WTC11 (cell line): ENCODE data around the gene GATD1. TPM values are rescaled to one million over a fixed set of nuclear protein-coding genes. Genes with fewer than 3 reads are reported as not detected.

Experiments
- ATAC-seq: fragments of 200-7000 bp; cut with Tn5 transposase; 2 replicates; pipeline ENCODE4 v1.10.0; 2021; ENCODE audit warnings: mild to moderate bottlenecking, moderate library complexity
- CTCF ChIA-PET: fragments of 300-600 bp; sonication (Branson Sonifier 250); formaldehyde crosslinking; loops from one replicate; lab custom pipeline; 2021; ENCODE audit warnings: antibody characterized with exemption; lab: Charles Lee
- POLR2A ChIA-PET: fragments of 350-600 bp; sonication (Branson Sonifier 250); formaldehyde crosslinking; loops from one replicate; lab custom pipeline; 2021; ENCODE audit warnings: antibody characterized with exemption; lab: Charles Lee
- DNase-seq: peaks from one replicate; pipeline ENCODE4 v3.0.0; 2021; ENCODE audit warnings: low spot score
- H3K27ac Mint-ChIP-seq: 2 replicates; pipeline ENCODE4 v1.8.0; 2021; ENCODE audit warnings: mixed read lengths
- H3K27me3 Mint-ChIP-seq: 2 replicates; pipeline ENCODE4 v1.8.0; 2021; ENCODE audit warnings: low read depth, mild to moderate bottlenecking, moderate library complexity, mixed read lengths
- H3K36me3 Mint-ChIP-seq: 2 replicates; pipeline ENCODE4 v1.8.0; 2021; ENCODE audit warnings: mixed read lengths
- H3K4me1 Mint-ChIP-seq: 2 replicates; pipeline ENCODE4 v1.8.0; 2022; ENCODE audit warnings: mixed read lengths
- H3K4me3 Mint-ChIP-seq: 2 replicates; pipeline ENCODE4 v1.8.0; 2021; ENCODE audit warnings: mild to moderate bottlenecking, moderate library complexity, mixed read lengths
- H3K9me3 Mint-ChIP-seq: 2 replicates; pipeline ENCODE4 v1.8.0; 2021; ENCODE audit warnings: mixed read lengths
- ATF1 ChIP-seq: sonication (generic); formaldehyde crosslinking; IDR thresholded peaks from 2 replicates; pipeline ENCODE4 v1.8.1; 2023; ENCODE audit warnings: mild to moderate bottlenecking, moderate library complexity, missing genetic modification reagents
- CREB1 ChIP-seq: sonication (generic); formaldehyde crosslinking; IDR thresholded peaks from 2 replicates; pipeline ENCODE4 v1.8.0; 2023; ENCODE audit warnings: mild to moderate bottlenecking, missing genetic modification reagents
- ELF4 ChIP-seq: sonication (generic); formaldehyde crosslinking; IDR thresholded peaks from 2 replicates; pipeline ENCODE4 v1.8.1; 2022; ENCODE audit warnings: low read depth, mild to moderate bottlenecking, moderate library complexity, missing genetic modification reagents
- ESRRA ChIP-seq: sonication (generic); formaldehyde crosslinking; IDR thresholded peaks from 2 replicates; pipeline ENCODE4 v1.8.1; 2022; ENCODE audit warnings: mild to moderate bottlenecking, missing genetic modification reagents, borderline replicate concordance
- FOXJ3 ChIP-seq: sonication (generic); formaldehyde crosslinking; IDR thresholded peaks from 2 replicates; pipeline ENCODE4 v1.9.0; 2021; ENCODE audit warnings: missing genetic modification reagents, mild to moderate bottlenecking, borderline replicate concordance
- FOXP1 ChIP-seq: sonication (generic); formaldehyde crosslinking; IDR thresholded peaks from 2 replicates; pipeline ENCODE4 v1.8.0; 2022; ENCODE audit warnings: missing genetic modification reagents, mild to moderate bottlenecking, moderate library complexity, borderline replicate concordance
- FOXP4 ChIP-seq: sonication (generic); formaldehyde crosslinking; IDR thresholded peaks from 2 replicates; pipeline ENCODE4 v1.8.0; 2022; ENCODE audit warnings: mild to moderate bottlenecking, missing genetic modification reagents
- GABPB1 ChIP-seq: sonication (generic); formaldehyde crosslinking; IDR thresholded peaks from 2 replicates; pipeline ENCODE4 v1.8.1; 2023; ENCODE audit warnings: mild to moderate bottlenecking, missing genetic modification reagents
- JAZF1 ChIP-seq: fragments of 250-450 bp; sonication (Bioruptor Pico); IDR thresholded peaks from 2 replicates; pipeline ENCODE4 v1.9.0; 2021; ENCODE audit warnings: moderate library complexity, mild to moderate bottlenecking, inconsistent platforms
- MAX ChIP-seq: sonication (generic); formaldehyde crosslinking; IDR thresholded peaks from 2 replicates; pipeline ENCODE4 v1.8.0; 2022; ENCODE audit warnings: mild to moderate bottlenecking, missing genetic modification reagents
- MYBL2 ChIP-seq: sonication (generic); formaldehyde crosslinking; IDR thresholded peaks from 2 replicates; pipeline ENCODE4 v1.8.1; 2023; ENCODE audit warnings: mild to moderate bottlenecking, moderate library complexity, missing genetic modification reagents
- NR2C2 ChIP-seq: sonication (generic); formaldehyde crosslinking; IDR thresholded peaks from 2 replicates; pipeline ENCODE4 v1.8.0; 2022; ENCODE audit warnings: mild to moderate bottlenecking, missing genetic modification reagents
- PRDM15 ChIP-seq: sonication (generic); formaldehyde crosslinking; IDR thresholded peaks from 2 replicates; pipeline ENCODE4 v1.8.0; 2022; ENCODE audit warnings: missing genetic modification reagents
- PRRX2 ChIP-seq: fragments of 250-450 bp; sonication (Bioruptor Pico); IDR thresholded peaks from 2 replicates; pipeline ENCODE4 v1.8.0; 2021; ENCODE audit warnings: mild to moderate bottlenecking
- TEAD4 ChIP-seq: sonication (generic); formaldehyde crosslinking; IDR thresholded peaks from 2 replicates; pipeline ENCODE4 v1.8.0; 2022; ENCODE audit warnings: mild to moderate bottlenecking, missing genetic modification reagents
- USF1 ChIP-seq: sonication (generic); formaldehyde crosslinking; IDR thresholded peaks from 2 replicates; pipeline ENCODE4 v1.8.0; 2022; ENCODE audit warnings: mild to moderate bottlenecking, missing genetic modification reagents
- ZBTB21 ChIP-seq: sonication (generic); formaldehyde crosslinking; IDR thresholded peaks from 2 replicates; pipeline ENCODE4 v1.8.1; 2023; ENCODE audit warnings: mild to moderate bottlenecking, missing genetic modification reagents, borderline replicate concordance
- ZNF219 ChIP-seq: sonication (generic); formaldehyde crosslinking; IDR thresholded peaks from 2 replicates; pipeline ENCODE4 v1.8.0; 2023; ENCODE audit warnings: missing genetic modification reagents, mild to moderate bottlenecking, borderline replicate concordance
- ZNF317 ChIP-seq: sonication (generic); formaldehyde crosslinking; IDR thresholded peaks from 2 replicates; pipeline ENCODE4 v1.8.1; 2023; ENCODE audit warnings: low read depth, mild to moderate bottlenecking, moderate library complexity, missing genetic modification reagents, borderline replicate concordance
- ZNF423 ChIP-seq: fragments of 250-450 bp; sonication (Bioruptor Pico); IDR thresholded peaks from 2 replicates; pipeline ENCODE4 v2.1.2; 2022; ENCODE audit warnings: mild to moderate bottlenecking, moderate library complexity
- total RNA-seq: library from RNA; stranded (reverse); gene quantifications from 3 replicates; pipeline ENCODE4 v1.2.3, GENCODE V29; 2021
- TF ChIP-seq, protein P1 (sequence below): sonication (generic); formaldehyde crosslinking; IDR thresholded peaks from 2 replicates; pipeline ENCODE4 v1.8.1; 2023; ENCODE audit warnings: mild to moderate bottlenecking, missing genetic modification reagents
- TF ChIP-seq, protein P2 (sequence below): sonication (generic); formaldehyde crosslinking; IDR thresholded peaks from 2 replicates; pipeline ENCODE4 v1.8.0; 2022; ENCODE audit warnings: mild to moderate bottlenecking, missing genetic modification reagents
- TF ChIP-seq, protein P3 (sequence below): sonication (generic); formaldehyde crosslinking; IDR thresholded peaks from 2 replicates; pipeline ENCODE4 v1.8.0; 2023; ENCODE audit warnings: mild to moderate bottlenecking, missing genetic modification reagents

Gene GATD1
- total RNA-seq, 1 experiment from 2014 or later: 87.6 TPM

DNA sequence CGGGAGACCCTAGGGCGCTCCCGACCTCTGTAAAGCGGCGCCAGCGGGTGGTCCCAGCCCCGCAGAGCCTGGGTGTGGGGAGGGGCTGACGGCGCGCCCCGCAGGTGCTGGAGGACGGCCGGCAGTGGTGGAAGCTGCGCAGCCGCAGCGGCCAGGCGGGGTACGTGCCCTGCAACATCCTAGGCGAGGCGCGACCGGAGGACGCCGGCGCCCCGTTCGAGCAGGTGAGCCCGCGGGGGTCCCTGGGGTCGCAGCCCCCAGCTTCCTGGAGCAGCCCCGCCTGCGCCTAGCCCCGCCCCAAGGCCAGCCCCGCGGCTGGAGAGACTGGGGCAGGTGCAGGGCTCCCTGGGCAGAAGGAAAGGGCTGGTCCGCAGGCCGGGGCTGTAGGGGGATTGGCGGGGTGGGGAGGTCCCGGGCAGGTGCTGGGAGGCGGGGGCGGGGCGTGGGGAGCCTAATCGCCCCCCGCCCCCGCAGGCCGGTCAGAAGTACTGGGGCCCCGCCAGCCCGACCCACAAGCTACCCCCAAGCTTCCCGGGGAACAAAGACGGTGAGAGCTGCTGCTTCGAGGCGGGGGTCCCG is 51.6 kb downstream of the GATD1 start:
- H3K27ac Mint-ChIP-seq: no peak overlapping the region
- peaks cover 12% of the 10 kb centered on the region for H3K4me1 Mint-ChIP-seq
- CTCF ChIA-PET: interaction anchor here (0.6 to 6.6 kb wide), 29 partner anchors 11 to 278 kb away, joined by 3 to 94 read pairs (median 5); partner anchors contain the start of genes CEND1, DEAF1, EPS8L2 and GATD1
- POLR2A ChIA-PET: interaction anchor here (1.0 to 1.6 kb wide), 7 partner anchors 15 to 51 kb away, joined by 3 to 8 read pairs (median 5); partner anchors contain the start of genes DEAF1, GATD1, TALDO1 and TMEM80
- no peaks in the 10 kb centered on the region for H3K36me3 Mint-ChIP-seq
- H3K4me3 Mint-ChIP-seq: peak overlapping the region; percentile 69
- peaks cover 8% of the 10 kb centered on the region for H3K27me3 Mint-ChIP-seq
- ATAC-seq: peak; percentile 14
- peak; percentile 58 for DNase-seq
- no peaks in the 10 kb centered on the region for H3K9me3 Mint-ChIP-seq
- TF ChIP-seq GABPB1 (CRISPR knock-in tag) (no peak), JAZF1 (CRISPR knock-in tag) (no peak), NR2C2 (no peak), MYBL2 (CRISPR knock-in tag) (0 out of 2 replicates have a peak, but pooled peaks have one; percentile 9), TEAD4 (CRISPR knock-in tag) (no peak), ZNF317 (CRISPR knock-in tag) (0 out of 2 replicates have a peak, but pooled peaks have one; percentile 6), CREB1 (CRISPR knock-in tag) (no peak), PRDM15 (CRISPR knock-in tag) (no peak), ELF4 (CRISPR knock-in tag) (no peak), FOXP4 (CRISPR knock-in tag) (0 out of 2 replicates have a peak, but pooled peaks have one; percentile 22), ZNF219 (no peak), ZNF423 (CRISPR knock-in tag) (peak; percentile 68), ZBTB21 (no peak), USF1 (CRISPR knock-in tag) (no peak), FOXJ3 (CRISPR knock-in tag) (no peak), FOXP1 (CRISPR knock-in tag) (0 out of 2 replicates have a peak, but pooled peaks have one; percentile 42), ATF1 (CRISPR knock-in tag) (no peak), PRRX2 (no peak), MAX (no peak), ESRRA (CRISPR knock-in tag) (no peak)
- TF ChIP-seq, protein P1, sequence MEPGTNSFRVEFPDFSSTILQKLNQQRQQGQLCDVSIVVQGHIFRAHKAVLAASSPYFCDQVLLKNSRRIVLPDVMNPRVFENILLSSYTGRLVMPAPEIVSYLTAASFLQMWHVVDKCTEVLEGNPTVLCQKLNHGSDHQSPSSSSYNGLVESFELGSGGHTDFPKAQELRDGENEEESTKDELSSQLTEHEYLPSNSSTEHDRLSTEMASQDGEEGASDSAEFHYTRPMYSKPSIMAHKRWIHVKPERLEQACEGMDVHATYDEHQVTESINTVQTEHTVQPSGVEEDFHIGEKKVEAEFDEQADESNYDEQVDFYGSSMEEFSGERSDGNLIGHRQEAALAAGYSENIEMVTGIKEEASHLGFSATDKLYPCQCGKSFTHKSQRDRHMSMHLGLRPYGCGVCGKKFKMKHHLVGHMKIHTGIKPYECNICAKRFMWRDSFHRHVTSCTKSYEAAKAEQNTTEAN (CRISPR knock-in tag): 0 out of 2 replicates have a peak, but pooled peaks have one; percentile 50
- TF ChIP-seq, protein P2, sequence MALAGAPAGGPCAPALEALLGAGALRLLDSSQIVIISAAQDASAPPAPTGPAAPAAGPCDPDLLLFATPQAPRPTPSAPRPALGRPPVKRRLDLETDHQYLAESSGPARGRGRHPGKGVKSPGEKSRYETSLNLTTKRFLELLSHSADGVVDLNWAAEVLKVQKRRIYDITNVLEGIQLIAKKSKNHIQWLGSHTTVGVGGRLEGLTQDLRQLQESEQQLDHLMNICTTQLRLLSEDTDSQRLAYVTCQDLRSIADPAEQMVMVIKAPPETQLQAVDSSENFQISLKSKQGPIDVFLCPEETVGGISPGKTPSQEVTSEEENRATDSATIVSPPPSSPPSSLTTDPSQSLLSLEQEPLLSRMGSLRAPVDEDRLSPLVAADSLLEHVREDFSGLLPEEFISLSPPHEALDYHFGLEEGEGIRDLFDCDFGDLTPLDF (CRISPR knock-in tag): no peak
- TF ChIP-seq, protein P3, sequence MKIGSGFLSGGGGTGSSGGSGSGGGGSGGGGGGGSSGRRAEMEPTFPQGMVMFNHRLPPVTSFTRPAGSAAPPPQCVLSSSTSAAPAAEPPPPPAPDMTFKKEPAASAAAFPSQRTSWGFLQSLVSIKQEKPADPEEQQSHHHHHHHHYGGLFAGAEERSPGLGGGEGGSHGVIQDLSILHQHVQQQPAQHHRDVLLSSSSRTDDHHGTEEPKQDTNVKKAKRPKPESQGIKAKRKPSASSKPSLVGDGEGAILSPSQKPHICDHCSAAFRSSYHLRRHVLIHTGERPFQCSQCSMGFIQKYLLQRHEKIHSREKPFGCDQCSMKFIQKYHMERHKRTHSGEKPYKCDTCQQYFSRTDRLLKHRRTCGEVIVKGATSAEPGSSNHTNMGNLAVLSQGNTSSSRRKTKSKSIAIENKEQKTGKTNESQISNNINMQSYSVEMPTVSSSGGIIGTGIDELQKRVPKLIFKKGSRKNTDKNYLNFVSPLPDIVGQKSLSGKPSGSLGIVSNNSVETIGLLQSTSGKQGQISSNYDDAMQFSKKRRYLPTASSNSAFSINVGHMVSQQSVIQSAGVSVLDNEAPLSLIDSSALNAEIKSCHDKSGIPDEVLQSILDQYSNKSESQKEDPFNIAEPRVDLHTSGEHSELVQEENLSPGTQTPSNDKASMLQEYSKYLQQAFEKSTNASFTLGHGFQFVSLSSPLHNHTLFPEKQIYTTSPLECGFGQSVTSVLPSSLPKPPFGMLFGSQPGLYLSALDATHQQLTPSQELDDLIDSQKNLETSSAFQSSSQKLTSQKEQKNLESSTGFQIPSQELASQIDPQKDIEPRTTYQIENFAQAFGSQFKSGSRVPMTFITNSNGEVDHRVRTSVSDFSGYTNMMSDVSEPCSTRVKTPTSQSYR: peak; percentile 48; the same call in 1 of the 2 replicates
